Cerebellar cortex (tissue), 1 donor: ENCODE results near the gene ZNF330.
"Not testable (repeated sequence)": the region's sequence is repeated elsewhere in the genome, so short reads cannot be mapped to it uniquely, and the experiment has no call there.

Source experiments
- DNase-seq: peaks from one replicate; pipeline ENCODE4 v3.0.0-alpha.2; 2015; ENCODE audit warnings: low spot score

Gene ZNF330

DNA sequence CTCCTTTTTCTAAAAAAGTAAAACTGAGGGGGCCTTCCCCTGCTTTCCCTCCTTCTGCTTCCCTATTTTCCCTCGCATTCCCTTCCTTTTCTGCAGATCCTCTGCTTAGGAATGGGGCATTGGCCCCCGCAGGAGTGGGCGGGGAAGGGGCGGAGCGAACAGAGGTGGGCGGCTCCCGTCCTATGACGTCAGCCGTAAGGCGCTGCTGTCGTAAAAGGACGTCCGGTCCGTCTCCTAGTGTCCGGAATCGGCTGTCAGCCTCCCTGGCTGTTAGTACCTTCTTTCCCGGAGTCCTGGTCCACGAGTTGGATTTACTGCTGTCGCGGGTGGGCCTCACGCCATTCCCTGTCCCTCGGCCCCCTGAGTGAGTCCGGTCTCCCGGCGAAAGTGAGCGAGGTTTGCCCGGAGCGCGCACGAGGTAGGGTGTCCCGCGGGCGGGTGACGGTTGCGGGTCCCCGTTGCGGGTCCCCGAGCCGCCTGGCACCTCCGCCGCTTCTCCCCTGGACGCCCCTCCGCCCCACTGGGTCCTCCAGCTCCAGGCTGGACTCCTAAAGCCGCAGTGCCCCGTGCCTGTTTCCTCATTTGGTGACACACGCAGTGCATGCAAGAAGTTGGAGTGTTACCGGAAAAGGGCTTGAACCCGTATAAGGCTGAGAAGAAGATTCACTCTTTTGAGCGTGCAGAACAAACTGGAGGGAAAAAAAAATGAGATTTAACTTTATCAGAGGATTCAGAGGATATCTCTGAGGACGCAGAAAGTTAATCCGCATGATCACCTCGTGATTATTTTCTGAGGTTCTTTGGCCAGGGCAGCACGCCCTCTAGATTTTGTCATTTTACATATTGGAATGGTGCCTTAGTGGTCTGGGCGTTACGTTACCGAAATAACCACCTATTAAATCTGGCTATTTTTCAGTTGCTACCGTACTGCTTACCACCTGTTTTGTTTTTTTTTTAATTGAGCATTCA lies at the start of gene ZNF330:
Gene ZNF330 (plus strand): TSS at position 205 of the 969 bp plus-strand sequence. CDS start 1,477 bp downstream, outside the sequence.
- peak; percentile 92 for DNase-seq

DNA sequence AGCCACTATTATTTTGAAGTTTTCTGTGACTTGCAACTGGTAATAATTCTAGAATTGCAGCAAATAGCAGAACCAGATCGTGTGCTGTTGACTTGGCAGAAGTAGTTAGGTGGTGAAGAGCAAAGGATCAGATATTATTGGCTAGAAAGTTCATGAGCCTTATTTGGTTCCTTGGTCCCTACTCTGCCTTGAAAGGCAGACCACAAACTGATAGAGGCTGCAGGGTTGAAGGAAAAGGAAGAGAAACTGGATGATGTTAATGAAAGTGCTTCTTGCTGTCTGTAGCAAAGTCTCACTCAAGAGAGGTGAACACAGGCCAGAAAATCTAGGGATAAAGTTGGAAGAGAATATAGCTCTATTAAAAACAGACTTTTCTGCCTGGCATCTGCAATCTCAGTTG lies 46.2 kb upstream of the ZNF330 start:
- no peak for DNase-seq

DNA sequence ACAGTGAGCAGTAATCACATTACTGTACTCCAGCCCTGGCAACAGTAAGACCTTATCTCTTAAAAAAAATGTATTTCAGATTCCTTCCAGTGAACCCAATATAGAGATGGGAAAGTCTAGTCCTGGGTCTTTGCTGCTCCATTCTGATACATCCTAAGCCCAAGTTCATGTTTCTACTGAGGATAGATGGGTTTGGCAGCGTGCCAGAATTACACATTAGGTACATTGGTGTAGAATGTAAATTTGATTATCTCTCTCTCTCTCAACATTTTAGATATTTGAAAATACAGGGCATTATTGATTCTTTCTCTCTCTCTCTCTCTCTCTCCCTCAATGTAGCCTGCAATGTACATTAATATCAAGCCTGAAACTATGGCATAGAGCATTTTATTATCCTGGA lies 43.5 kb upstream of the ZNF330 start:
- DNase-seq = no peak

DNA sequence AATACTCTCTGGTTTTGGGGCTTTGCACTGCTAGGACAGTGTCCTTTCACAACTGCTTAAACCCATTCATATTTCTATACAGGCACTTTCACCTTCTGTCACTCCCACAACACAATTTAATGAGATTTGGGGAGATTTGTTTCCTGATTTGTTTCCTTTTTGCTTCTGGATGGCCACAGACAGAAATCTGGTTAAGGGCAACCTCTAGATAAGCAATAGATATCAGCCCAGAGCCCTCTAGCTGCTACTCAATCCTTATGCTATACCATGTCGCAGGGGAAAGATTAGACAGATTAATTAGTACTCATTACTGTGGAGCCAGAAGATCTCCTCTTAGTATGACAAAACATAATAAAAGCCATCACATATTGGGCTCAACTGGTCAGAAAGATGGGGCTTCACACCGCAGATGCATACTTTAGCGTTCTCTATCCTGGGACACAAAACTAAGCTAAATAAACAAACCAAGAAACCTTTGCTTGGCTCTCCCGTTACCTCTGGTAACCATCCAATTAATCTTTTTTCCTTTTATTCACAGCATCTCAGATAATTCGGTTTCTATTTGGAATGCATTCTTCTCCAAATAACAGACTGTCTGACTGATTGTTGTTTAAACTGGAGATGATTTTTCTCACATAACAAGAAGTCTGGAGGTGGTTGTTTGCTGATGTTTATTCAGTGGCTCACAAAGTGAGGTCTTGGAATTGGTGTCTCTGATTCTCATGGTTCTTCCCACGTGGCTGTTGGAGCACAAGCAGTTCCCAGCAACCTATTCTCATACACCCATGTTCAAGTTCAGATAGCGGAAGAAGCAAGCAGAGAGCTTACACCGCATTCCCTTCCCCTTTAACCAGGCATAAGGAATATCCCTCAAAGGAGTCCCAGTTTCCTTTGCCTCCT lies 41.0 kb upstream of the ZNF330 start:
- no peak for DNase-seq

DNA sequence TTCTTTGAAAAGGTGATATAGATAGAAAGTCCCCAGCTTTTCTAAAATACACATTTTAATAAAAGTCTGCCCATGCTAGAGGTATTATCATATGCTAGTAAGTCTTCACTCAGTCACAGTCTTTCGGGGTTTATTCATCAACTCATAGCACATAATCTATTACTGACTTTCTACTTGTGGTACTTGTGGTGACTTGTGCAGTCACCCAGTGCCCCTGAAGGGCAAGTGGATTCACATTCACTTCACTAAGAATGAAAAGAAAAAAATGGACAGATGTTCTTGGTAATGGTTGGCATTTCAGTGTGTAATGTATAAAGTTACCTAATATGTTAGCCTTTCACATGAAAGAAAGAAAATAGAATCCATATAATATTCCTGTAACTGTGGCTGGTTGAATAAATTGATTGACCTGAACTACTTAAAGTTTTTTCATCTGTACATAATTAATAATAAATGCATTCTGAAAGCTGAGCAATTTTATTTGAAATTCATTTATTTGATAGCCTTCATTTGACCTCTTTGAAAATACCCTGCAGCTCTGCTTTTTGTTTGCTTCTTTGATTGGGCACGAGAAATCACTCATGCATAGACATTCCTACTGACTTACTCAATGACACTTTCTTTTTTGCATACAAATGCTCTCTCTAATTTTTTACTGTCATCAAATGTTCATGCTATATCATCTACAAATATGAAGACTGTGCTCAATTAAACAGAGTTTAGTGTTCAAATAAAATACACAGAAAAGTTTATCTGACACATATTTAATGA lies 39.5 kb upstream of the ZNF330 start:
- DNase-seq = no peak

- not testable (repeated sequence) for DNase-seq
These were observed 37.2 kb upstream of the ZNF330 start for GRCh38 chr4:141183491-141183890.

GRCh38 chr4:141192564-141192963 lies 28.1 kb upstream of the ZNF330 start:
- no peak for DNase-seq

- peak; percentile 60 for DNase-seq
These were observed 27.1 kb upstream of the ZNF330 start for GRCh38 chr4:141193516-141194034.

GRCh38 chr4:141195095-141195707 lies 25.5 kb upstream of the ZNF330 start:
- DNase-seq = peak; percentile 90

DNA sequence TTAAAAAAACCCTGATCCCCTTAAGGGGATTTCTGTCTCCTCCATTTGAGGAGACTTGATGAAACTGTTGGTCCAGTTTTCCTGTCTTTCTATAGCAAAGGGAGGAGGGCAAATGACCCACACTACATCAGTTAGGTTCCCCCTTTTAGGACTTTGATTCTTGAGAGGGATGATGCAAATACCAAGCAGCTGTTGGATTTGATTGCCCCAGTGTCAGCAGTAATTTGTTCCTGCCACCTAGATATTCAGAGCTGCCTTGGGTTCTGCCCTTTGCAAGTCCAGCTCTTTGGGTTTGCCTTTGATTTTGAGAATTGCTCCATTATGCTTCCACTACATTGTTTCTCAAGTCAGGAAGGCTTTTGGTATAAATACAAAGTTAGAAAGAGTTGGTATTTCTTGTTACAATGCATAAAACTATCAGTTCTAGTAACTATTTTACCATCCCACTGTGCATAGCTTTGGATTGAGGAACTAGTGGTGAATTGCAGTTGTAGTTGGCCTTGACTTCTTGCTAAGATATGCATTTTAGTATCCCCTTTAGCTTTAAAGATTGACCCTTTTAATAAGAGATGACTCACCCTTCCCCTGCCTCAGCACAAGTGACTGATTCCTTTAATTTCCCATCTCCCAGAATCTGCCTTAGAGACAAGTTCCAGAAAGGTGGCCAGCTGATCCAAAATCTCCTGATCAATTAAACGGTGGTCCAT lies 24.3 kb upstream of the ZNF330 start:
- no peak for DNase-seq

GRCh38 chr4:141207961-141208360 lies 12.7 kb upstream of the ZNF330 start:
- no peak for DNase-seq

- no peak for DNase-seq
These were observed 10.5 kb upstream of the ZNF330 start for GRCh38 chr4:141210168-141210567.

- no peak for DNase-seq
These were observed 7.1 kb upstream of the ZNF330 start for GRCh38 chr4:141213550-141213991.

DNA sequence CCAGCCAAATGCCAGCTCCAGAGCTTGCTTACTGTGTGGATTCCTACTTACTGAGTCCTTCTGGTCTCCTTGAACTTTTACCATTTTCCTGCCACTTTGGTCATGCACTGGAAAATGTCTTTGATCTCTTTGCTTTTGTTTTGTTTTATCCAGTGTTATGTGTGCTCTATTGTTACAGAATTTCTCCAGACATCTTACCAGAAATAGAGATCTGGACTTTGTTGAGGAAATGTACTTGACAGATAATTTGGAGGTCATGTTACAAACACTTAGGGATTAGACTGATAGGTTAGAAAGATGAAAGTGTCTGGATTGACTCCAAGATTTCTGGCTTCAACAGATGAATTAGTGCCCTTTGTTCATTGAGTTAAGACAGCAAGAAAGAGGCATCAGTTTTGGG lies 5.7 kb upstream of the ZNF330 start:
- DNase-seq = no peak

DNA sequence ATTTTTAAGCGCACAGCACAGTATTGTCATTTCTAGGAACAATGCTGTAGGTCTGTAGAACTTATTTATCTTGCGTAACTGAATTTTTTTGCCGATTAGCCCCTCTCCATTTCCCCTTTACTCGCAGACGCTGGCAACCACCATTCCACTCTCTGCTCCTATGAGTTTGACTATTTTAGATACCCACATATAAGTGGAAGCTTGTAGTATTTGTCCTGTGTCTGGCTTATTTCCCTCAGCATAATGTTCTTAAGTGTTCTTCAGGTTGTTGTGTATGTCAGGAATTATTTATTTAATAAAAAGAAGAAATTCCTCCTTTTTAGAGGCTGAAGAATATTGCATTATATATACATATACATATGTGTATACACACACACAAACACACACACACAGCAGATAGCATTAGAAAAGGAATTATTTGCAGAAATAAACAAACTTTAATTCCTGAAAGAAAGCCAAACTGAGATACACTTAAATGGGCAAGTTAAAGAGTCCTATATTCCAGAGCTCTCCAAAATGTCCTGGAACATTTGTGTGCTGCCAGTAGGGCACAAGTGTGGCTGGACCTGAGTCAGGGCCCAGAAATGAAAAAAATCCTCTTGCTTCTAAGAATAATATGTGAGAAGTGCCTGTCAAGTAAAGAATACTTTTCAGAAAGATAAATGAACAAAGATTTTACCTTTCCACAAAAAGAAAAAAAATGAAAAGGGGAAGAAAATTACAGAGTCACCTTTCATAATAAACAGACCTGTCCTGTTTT lies 4.5 kb upstream of the ZNF330 start:
- DNase-seq = no peak

GRCh38 chr4:141220271-141220670 lies 424 bp upstream of the ZNF330 start:
- no peak for DNase-seq

GRCh38 chr4:141223418-141223817 lies 2.7 kb downstream of the ZNF330 start:
- DNase-seq = no peak

DNA sequence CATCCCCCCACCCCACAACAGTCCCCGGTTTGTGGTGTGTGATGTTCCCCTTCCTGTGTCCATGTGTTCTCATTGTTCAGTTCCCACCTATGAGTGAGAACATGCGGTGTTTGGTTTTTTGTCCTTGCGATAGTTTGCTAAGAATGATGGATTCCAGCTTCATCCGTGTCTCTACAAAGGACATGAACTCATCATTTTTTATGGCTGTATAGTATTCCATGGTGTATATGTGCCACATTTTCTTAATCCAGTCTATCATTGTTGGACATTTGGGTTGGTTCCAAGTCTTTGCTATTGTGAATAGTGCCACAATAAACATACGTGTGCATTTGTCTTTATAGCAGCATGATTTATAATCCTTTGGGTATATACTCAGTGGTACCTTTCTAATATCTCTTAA lies 6.6 kb downstream of the ZNF330 start:
- DNase-seq = not testable (repeated sequence)

DNA sequence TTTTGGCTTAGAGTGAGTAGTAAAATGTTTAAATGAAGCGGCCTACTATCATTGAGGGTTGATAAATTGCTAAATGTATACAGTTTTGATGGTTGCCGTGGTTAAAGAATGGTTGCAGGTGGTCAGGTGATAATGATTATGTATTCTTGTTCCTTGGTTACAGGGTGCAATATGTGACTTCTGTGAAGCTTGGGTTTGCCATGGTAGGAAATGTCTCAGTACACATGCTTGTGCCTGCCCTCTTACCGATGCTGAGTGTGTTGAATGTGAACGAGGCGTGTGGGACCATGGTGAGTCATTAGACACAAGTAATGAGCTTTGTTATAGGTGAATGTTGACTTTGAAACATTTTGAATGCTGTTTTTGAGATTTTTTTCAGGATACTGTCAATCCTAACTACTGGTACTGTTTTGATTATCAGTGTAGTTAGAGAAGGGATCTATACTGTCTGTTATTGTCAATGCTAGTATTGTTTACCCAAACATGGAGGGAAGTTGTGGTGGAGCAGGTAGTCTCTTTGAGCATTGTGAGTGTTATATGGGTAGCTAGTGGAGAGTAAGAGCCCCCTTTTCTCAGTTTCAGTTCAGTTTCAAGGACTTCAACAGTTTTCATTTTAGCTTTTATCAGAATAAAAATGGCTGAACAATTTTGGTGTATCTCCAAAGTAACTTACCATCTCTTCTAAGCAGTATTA lies 8.9 kb downstream of the ZNF330 start:
- no peak for DNase-seq
